IMR-90 (cell line): Measurements from ENCODE around the gene SCYL2. TPM values are rescaled to one million over a fixed set of nuclear protein-coding genes. Genes with fewer than 3 reads are reported as not detected.

Experiments used
- ATAC-seq: fragments of 200-7000 bp; cut with Tn5 transposase; 2 replicates; pipeline ENCODE4 v1.9.1; 2020; ENCODE audit warnings: low read depth, mild to moderate bottlenecking, moderate library complexity
- BruUV-seq: library from RNA; stranded (reverse); fragments of 400-500 nt; replicated peaks from 2 replicates; lab custom pipeline; 2021; lab: Mats Ljungman, UMichigan
- CTCF ChIA-PET: fragments of 300-600 bp; formaldehyde crosslinking; extraction: SDS; loops from one replicate; lab custom pipeline; 2021; ENCODE audit warnings: antibody characterized with exemption; lab: Yijun Ruan, JAX
- POLR2A ChIA-PET: fragments of 300-600 bp; sonication (Branson Sonifier 250); formaldehyde crosslinking; loops from one replicate; lab custom pipeline; 2022; ENCODE audit warnings: antibody characterized with exemption; ENCODE audit not compliant: unreplicated experiment; lab: Charles Lee
- DNase-seq: peaks from one replicate; pipeline ENCODE4 v3.0.0; 2013
- H2AFZ ChIP-seq: replicated peaks from 2 replicates; pipeline ENCODE3; 2013; ENCODE audit warnings: low read length, mild to moderate bottlenecking; ENCODE audit not compliant: poor library complexity
- H2AK5ac ChIP-seq: 2 replicates; pipeline ENCODE4 v1.6.1; 2013; ENCODE audit warnings: low read depth, low read length, inconsistent platforms
- H2AK9ac ChIP-seq: replicated peaks from 2 replicates; pipeline ENCODE3; 2013; ENCODE audit warnings: mild to moderate bottlenecking, low read depth, low read length, moderate library complexity; ENCODE audit not compliant: poor library complexity
- H2BK120ac ChIP-seq: 2 replicates; pipeline ENCODE4 v1.6.1; 2013; ENCODE audit warnings: low read depth, low read length, inconsistent platforms
- H2BK15ac ChIP-seq: 3 replicates; pipeline ENCODE4 v1.6.1; 2013; ENCODE audit warnings: low read depth, low read length, inconsistent platforms
- H2BK20ac ChIP-seq: 2 replicates; pipeline ENCODE4 v1.6.1; 2013; ENCODE audit warnings: low read depth, mild to moderate bottlenecking, inconsistent platforms, low read length, moderate library complexity
- H2BK5ac ChIP-seq: 2 replicates; pipeline ENCODE4 v1.6.1; 2013; ENCODE audit warnings: mild to moderate bottlenecking, low read depth, low read length, inconsistent platforms; ENCODE audit not compliant: poor library complexity, severe bottlenecking
- H3K14ac ChIP-seq: replicated peaks from 2 replicates; pipeline ENCODE4 v1.6.1; 2013; ENCODE audit warnings: low read depth, low read length, inconsistent platforms
- H3K18ac ChIP-seq: 2 replicates; pipeline ENCODE4 v1.6.1; 2013; ENCODE audit warnings: low read depth, low read length, control low read depth
- H3K23ac ChIP-seq: 2 replicates; pipeline ENCODE4 v1.6.1; 2013; ENCODE audit warnings: low read depth, low read length, inconsistent platforms
- H3K27ac ChIP-seq: 2 replicates; pipeline ENCODE4 v1.5.1; 2013; ENCODE audit warnings: mild to moderate bottlenecking, control low read depth, low read length; ENCODE audit not compliant: insufficient read depth
- H3K27me3 ChIP-seq: 2 replicates; pipeline ENCODE4 v1.6.1; 2013; ENCODE audit warnings: low read length; ENCODE audit not compliant: control insufficient read depth, insufficient read depth
- H3K36me3 ChIP-seq: 2 replicates; pipeline ENCODE4 v1.6.1; 2013; ENCODE audit warnings: low read length, mixed read lengths; ENCODE audit not compliant: control insufficient read depth, insufficient read depth
- H3K4ac ChIP-seq: 2 replicates; pipeline ENCODE4 v1.6.1; 2013; ENCODE audit warnings: low read depth, low read length, inconsistent platforms
- H3K4me1 ChIP-seq: 2 replicates; pipeline ENCODE4 v1.6.1; 2013; ENCODE audit warnings: low read length, mixed read lengths; ENCODE audit not compliant: control insufficient read depth, insufficient read depth
- H3K4me2 ChIP-seq: 2 replicates; pipeline ENCODE4 v1.6.1; 2013; ENCODE audit warnings: low read depth, mild to moderate bottlenecking, control low read depth, low read length, moderate library complexity
- H3K4me3 ChIP-seq: 2 replicates; pipeline ENCODE4 v1.5.1; 2013; ENCODE audit warnings: low read depth, mild to moderate bottlenecking, control low read depth, low read length, moderate library complexity; ENCODE audit not compliant: insufficient read depth
- H3K56ac ChIP-seq: 2 replicates; pipeline ENCODE4 v1.6.1; 2013; ENCODE audit warnings: low read length, inconsistent platforms; ENCODE audit not compliant: insufficient read depth; ENCODE audit errors: extremely low read depth
- H3K79me1 ChIP-seq, 2 experiments: 2 replicates each; pipeline ENCODE4 v1.6.1; 2013; ENCODE audit warnings: low read length in 2 of 2, inconsistent platforms in 1 of 2, low read depth in 1 of 2
- H3K9ac ChIP-seq: 2 replicates; pipeline ENCODE4 v1.6.1; 2013; ENCODE audit warnings: low read depth, low read length, control low read depth
- H3K9me1 ChIP-seq: 2 replicates; pipeline ENCODE4 v1.6.1; 2013; ENCODE audit warnings: low read length, inconsistent platforms; ENCODE audit not compliant: insufficient read depth
- H3K9me3 ChIP-seq: 2 replicates; pipeline ENCODE4 v1.6.1; 2013; ENCODE audit warnings: low read length; ENCODE audit not compliant: control insufficient read depth, insufficient read depth
- H4K20me1 ChIP-seq: 2 replicates; pipeline ENCODE4 v1.6.1; 2013; ENCODE audit warnings: low read length, inconsistent platforms; ENCODE audit not compliant: insufficient read depth
- H4K5ac ChIP-seq: 2 replicates; pipeline ENCODE4 v1.6.1; 2013; ENCODE audit warnings: mild to moderate bottlenecking, low read depth, low read length, control low read depth
- H4K8ac ChIP-seq, 2 experiments: 2 replicates each; pipeline ENCODE4 v1.6.1; 2013; ENCODE audit warnings: low read depth in 2 of 2, low read length in 2 of 2, control low read depth in 1 of 2, inconsistent platforms in 1 of 2
- H4K91ac ChIP-seq: 2 replicates; pipeline ENCODE4 v1.6.1; 2013; ENCODE audit warnings: low read depth, low read length, inconsistent platforms; ENCODE audit not compliant: insufficient read depth
- CEBPB ChIP-seq: IDR thresholded peaks from 2 replicates; pipeline ENCODE4 v1.6.1; 2012; ENCODE audit warnings: low read depth, low read length, improper control_type of control experiment
- WGBS, 2 experiments: methylation state at CpG; one replicate each; pipeline versions ENCODE4 v1.1.5 to v1.1.7; 2013; ENCODE audit warnings: missing lambda C conversion rate in 2 of 2; ENCODE audit not compliant: insufficient read length in 1 of 2; ENCODE audit errors: extremely low coverage in 2 of 2; 5-methylcytosine and 5-hydroxymethylcytosine counted together
- dilution Hi-C: fragments of 300-500 bp; cut with HindIII; formaldehyde crosslinking; loops from one replicate; pipeline ENCODE4 v1.14.3; 2018; ENCODE audit warnings: low sequenced_read_pairs; ENCODE audit not compliant: unreplicated experiment
- in situ Hi-C: fragments of 300-500 bp; cut with MboI; formaldehyde crosslinking; loops from 3 replicates; pipeline ENCODE4 v1.14.3; 2019; ENCODE audit warnings: low sequenced_read_pairs, inconsistent platforms, mixed read lengths
- intact Hi-C: fragments of 100-400 bp; cut with micrococcal nuclease; formaldehyde crosslinking; loops from 2 replicates; pipeline ENCODE4 v1.10.0; 2022
- polyA plus RNA-seq, 3 experiments: library from polyadenylated mRNA; depleted of rRNA; stranded (reverse); fragments of >200 nt; gene quantifications; 2 replicates each; pipeline ENCODE4 v1.2.3, GENCODE V29; 2012; ENCODE audit warnings: low replicate concordance in 1 of 3
- total RNA-seq: library from RNA; depleted of rRNA; stranded (reverse); fragments of >200 nt; gene quantifications from 2 replicates; pipeline ENCODE4 v1.2.3, GENCODE V29; 2012

The SCYL2 gene
- total and polyA plus RNA-seq, 2 of the 4 experiments (the other 2 are of a cell fraction) = 15.3 to 52.0 TPM

DNA sequence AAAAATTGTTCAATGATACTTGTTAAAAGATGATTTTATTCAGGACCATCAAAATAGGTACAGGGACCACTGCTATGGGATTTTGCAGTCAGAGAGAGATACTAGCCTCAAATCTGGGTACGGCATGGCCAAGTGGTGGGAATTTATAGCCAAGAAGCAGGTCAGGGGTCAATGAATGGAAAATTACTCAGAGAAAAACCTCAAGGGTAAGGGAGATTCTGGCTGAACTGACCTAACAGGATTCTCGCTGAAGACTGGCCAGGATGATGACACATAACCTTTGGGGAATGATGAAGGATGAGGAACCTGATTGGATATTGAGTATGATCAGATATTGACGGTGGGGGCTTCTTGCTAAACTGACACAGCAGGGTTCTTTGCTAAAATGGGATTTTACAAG, 32.8 kb upstream of the SCYL2 start:
- ChIA-PET CTCF (interaction anchor here (0.8 to 1.4 kb wide), 4 partner anchors 10 to 321 kb away, joined by 3 to 4 read pairs (median 4); no protein-coding TSS in a partner anchor), POLR2A (no interaction called here)
- Histone ChIP-seq H3K36me3 (no peaks in the 10 kb centered on the region), H3K9ac (peak overlapping the region; percentile 1), H4K20me1 (no peaks in the 10 kb centered on the region), H3K79me1 (no peaks in the 10 kb centered on the region), H2BK5ac (peak overlapping the region; percentile 51), H3K14ac (no peak overlapping the region), H3K9me3 (no peaks in the 10 kb centered on the region), H3K4me3 (no peak overlapping the region), H4K5ac (no peak overlapping the region), H2BK15ac (no peak overlapping the region), H3K27ac (peak overlapping the region; percentile 46; the same call in 1 of the 2 replicates), H2BK120ac (peak overlapping the region; percentile 51; the same call in 1 of the 2 replicates), H3K56ac (0 out of 2 replicates have a peak overlapping the region, but pooled peaks have one; percentile 43), H2AK5ac (no peak overlapping the region), H2AFZ (peak overlapping the region; percentile 17), H3K9me1 (no peaks in the 10 kb centered on the region), H3K23ac (no peak overlapping the region), H4K8ac (peak overlapping the region in 1 of 2 experiments; percentile 47; a peak in 1 of 4 replicates), H3K18ac (peak overlapping the region; percentile 7; the same call in 1 of the 2 replicates), H2AK9ac (peak overlapping the region; percentile 33), H3K4me1 (peaks cover 3% of the 10 kb centered on the region), H2BK20ac (no peak overlapping the region), H3K4me2 (peak overlapping the region; percentile 73), H4K91ac (no peak overlapping the region), H3K27me3 (no peaks in the 10 kb centered on the region), H3K4ac (no peak overlapping the region)
- intact Hi-C loops (loop anchor here (1.0 to 5.0 kb wide), 5 partner anchors 114 to 498 kb away; no protein-coding TSS in a partner anchor), dilution Hi-C loops (no loop called here), in situ Hi-C loops (no loop called here)
- 25% methylated on average over 2 of the region's 3 CpGs; no CpG with 5 or more reads in 1 of the 2 experiments for WGBS, 2 experiments
- BruUV-seq = no TSS peak
- ATAC-seq = peak; percentile 64
- no peak for TF ChIP-seq CEBPB
- DNase-seq = peak; percentile 69
